ENCODE measurements around the gene WDR7. TPM values are rescaled to one million over a fixed set of nuclear protein-coding genes. Genes with fewer than 3 reads are reported as not detected.

The WDR7 gene
- total RNA-seq, 4 donors from 2014 or later, result 23.1 to 48.6 (median 30.3) TPM

- peaks cover 0 to 6% (median 5%) of the 10 kb centered on the region in 4 donors for H3K4me1 ChIP-seq
- intact Hi-C loops (cut with DNase I), result no loop called here
- no peaks in the 10 kb centered on the region for H3K9me3 ChIP-seq
- H3K36me3 ChIP-seq, result no peaks in the 10 kb centered on the region
- H3K27ac ChIP-seq (replicated peaks in 1 of 4), result no peak overlapping the region
- no peak for DNase-seq (ENCODE audit: extremely low spot score)
- no peaks in the 10 kb centered on the region for H3K27me3 ChIP-seq
- no peak for TF ChIP-seq EP300 (IDR thresholded peaks at IDR 0.05)
- no peak for TF ChIP-seq CTCF (IDR thresholded peaks at IDR 0.05)
- no peak for TF ChIP-seq POLR2A (IDR thresholded peaks at IDR 0.05; ENCODE audit: low read depth)
- TF ChIP-seq POLR2AphosphoS5 (IDR thresholded peaks at IDR 0.05), result no peak
- H3K4me3 ChIP-seq, result no peak overlapping the region
- WGBS, result 92% methylated on average over 3 of the region's 3 CpGs
Measured at GRCh38 chr18:56643381-56643780, 7.8 kb upstream of the WDR7 start.

- no peaks in the 10 kb centered on the region for H3K36me3 ChIP-seq
- TF ChIP-seq EP300 (IDR thresholded peaks at IDR 0.05) (no peak), CTCF (IDR thresholded peaks at IDR 0.05) (peak in 1 of 3 experiments; percentile 43)
- no peak for DNase-seq (ENCODE audit: extremely low spot score)
- no peaks in the 10 kb centered on the region for H3K9me3 ChIP-seq
- 64% methylated on average over 5 of the region's 5 CpGs for WGBS
- H3K27ac ChIP-seq (replicated peaks in 1 of 4), result no peak overlapping the region
- intact Hi-C loops (cut with DNase I), result no loop called here
- peaks cover 1 to 4% (median 2%) of the 10 kb centered on the region in 4 donors for H3K4me1 ChIP-seq
- H3K4me3 ChIP-seq, result no peak overlapping the region
- H3K27me3 ChIP-seq, result no peaks in the 10 kb centered on the region
Measured at GRCh38 chr18:56645415-56646016, 5.6 kb upstream of the WDR7 start.

GRCh38 chr18:56647071-56647470 lies 4.1 kb upstream of the WDR7 start:
- H3K27ac ChIP-seq (replicated peaks in 1 of 4), result no peak overlapping the region
- no peaks in the 10 kb centered on the region for H3K27me3 ChIP-seq
- H3K36me3 ChIP-seq, result no peaks in the 10 kb centered on the region
- no peak for TF ChIP-seq EP300 (IDR thresholded peaks at IDR 0.05)
- no peak for TF ChIP-seq CTCF (IDR thresholded peaks at IDR 0.05)
- TF ChIP-seq POLR2AphosphoS5 (IDR thresholded peaks at IDR 0.05), result no peak
- no peak for TF ChIP-seq POLR2A (IDR thresholded peaks at IDR 0.05; ENCODE audit: low read depth)
- DNase-seq (ENCODE audit: extremely low spot score), result no peak
- H3K4me3 ChIP-seq, result no peak overlapping the region
- H3K4me1 ChIP-seq, result peaks cover 10 to 13% (median 10%) of the 10 kb centered on the region in 4 donors
- no peaks in the 10 kb centered on the region for H3K9me3 ChIP-seq
- intact Hi-C loops (cut with DNase I), result no loop called here

GRCh38 chr18:56647951-56648893 lies 2.9 kb upstream of the WDR7 start:
- Histone ChIP-seq H3K27me3 (no peaks in the 10 kb centered on the region), H3K4me3 (no peak overlapping the region), H3K27ac (replicated peaks in 1 of 4) (no peak overlapping the region), H3K36me3 (no peaks in the 10 kb centered on the region), H3K4me1 (peaks cover 16 to 25% (median 21%) of the 10 kb centered on the region in 4 donors), H3K9me3 (no peaks in the 10 kb centered on the region)
- TF ChIP-seq EP300 (IDR thresholded peaks at IDR 0.05) (no peak), CTCF (IDR thresholded peaks at IDR 0.05) (no peak), POLR2AphosphoS5 (IDR thresholded peaks at IDR 0.05) (no peak), POLR2A (IDR thresholded peaks at IDR 0.05; ENCODE audit: low read depth) (no peak)
- WGBS, result 90% methylated on average over 3 of the region's 3 CpGs
- DNase-seq (ENCODE audit: extremely low spot score), result no peak
- intact Hi-C loops (cut with DNase I), result no loop called here
